ENCODE data around the gene SPNS1.

DNA sequence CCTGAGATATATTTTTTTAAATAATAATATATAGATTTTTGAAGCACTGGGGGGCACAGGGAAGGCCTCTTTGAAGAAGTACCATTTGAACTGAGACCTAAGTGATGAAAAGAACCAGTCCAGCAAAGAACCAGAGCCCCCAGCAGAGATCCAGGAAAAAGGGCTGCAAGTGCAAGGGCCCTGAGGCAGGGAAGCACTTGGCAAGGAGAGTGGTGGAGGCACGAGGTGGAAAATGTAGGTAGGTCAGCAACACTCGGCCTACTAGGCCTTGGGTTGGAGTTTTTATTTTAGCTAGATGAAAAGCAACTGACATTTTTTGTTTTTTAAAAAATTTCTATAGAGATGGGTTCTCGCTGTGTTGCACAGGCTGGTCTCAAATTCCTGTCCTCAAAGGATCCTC lies 44.4 kb upstream of the SPNS1 start:
- TF ChIP-seq, protein P1, sequence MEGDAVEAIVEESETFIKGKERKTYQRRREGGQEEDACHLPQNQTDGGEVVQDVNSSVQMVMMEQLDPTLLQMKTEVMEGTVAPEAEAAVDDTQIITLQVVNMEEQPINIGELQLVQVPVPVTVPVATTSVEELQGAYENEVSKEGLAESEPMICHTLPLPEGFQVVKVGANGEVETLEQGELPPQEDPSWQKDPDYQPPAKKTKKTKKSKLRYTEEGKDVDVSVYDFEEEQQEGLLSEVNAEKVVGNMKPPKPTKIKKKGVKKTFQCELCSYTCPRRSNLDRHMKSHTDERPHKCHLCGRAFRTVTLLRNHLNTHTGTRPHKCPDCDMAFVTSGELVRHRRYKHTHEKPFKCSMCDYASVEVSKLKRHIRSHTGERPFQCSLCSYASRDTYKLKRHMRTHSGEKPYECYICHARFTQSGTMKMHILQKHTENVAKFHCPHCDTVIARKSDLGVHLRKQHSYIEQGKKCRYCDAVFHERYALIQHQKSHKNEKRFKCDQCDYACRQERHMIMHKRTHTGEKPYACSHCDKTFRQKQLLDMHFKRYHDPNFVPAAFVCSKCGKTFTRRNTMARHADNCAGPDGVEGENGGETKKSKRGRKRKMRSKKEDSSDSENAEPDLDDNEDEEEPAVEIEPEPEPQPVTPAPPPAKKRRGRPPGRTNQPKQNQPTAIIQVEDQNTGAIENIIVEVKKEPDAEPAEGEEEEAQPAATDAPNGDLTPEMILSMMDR (IDR thresholded peaks at IDR 0.05) = no peak
- TF ChIP-seq POLR2A (IDR thresholded peaks at IDR 0.05) = no peak

All from testis (tissue), 2 donors.